Mucosa of rectum (tissue), 2 donors: ENCODE results near the gene MBLAC2.

Source experiments
- H3K27ac ChIP-seq, 2 donors: one replicate each; pipeline ENCODE4 v1.7.0; 2013; ENCODE audit warnings: inconsistent platforms in 2 of 2, low read depth in 2 of 2, low read length in 2 of 2
- H3K27me3 ChIP-seq, 2 donors: one replicate each; pipeline ENCODE4 v1.7.0; 2013; ENCODE audit warnings: low read length in 2 of 2; ENCODE audit not compliant: control insufficient read depth in 2 of 2, insufficient read depth in 2 of 2
- H3K36me3 ChIP-seq, 2 donors: one replicate each; pipeline ENCODE4 v1.7.0; 2013; ENCODE audit warnings: low read length in 2 of 2; ENCODE audit not compliant: control insufficient read depth in 2 of 2, insufficient read depth in 2 of 2
- H3K4me1 ChIP-seq, 2 donors: one replicate each; pipeline ENCODE4 v1.7.0; 2013; ENCODE audit warnings: low read length in 2 of 2, mild to moderate bottlenecking in 1 of 2; ENCODE audit not compliant: control insufficient read depth in 2 of 2, insufficient read depth in 2 of 2
- H3K4me3 ChIP-seq, 2 donors: one replicate each; pipeline ENCODE4 v1.7.0; 2013; ENCODE audit warnings: low read length in 2 of 2
- H3K9ac ChIP-seq, 2 donors: one replicate each; pipeline ENCODE4 v1.7.0; 2013; ENCODE audit warnings: low read length in 2 of 2, low read depth in 1 of 2, mild to moderate bottlenecking in 1 of 2
- H3K9me3 ChIP-seq, 2 donors: one replicate each; pipeline ENCODE4 v1.7.0; 2013; ENCODE audit warnings: low read length in 2 of 2; ENCODE audit not compliant: control insufficient read depth in 2 of 2
- donor health status: healthy.
- donor health status: Normal muscosa, but diverticular disease.

Gene MBLAC2

GRCh38 chr5:90410178-90410762, 64.3 kb downstream of the MBLAC2 start:
- Histone ChIP-seq H3K9ac (peak overlapping the region; percentile 94 to 99), H3K4me1 (peaks cover 10 to 13% of the 10 kb centered on the region in 2 donors), H3K4me3 (peak overlapping the region; percentile 97 to 100), H3K27ac (peak overlapping the region; percentile 94 to 96), H3K9me3 (no peaks in the 10 kb centered on the region), H3K27me3 (no peaks in the 10 kb centered on the region), H3K36me3 (no peaks in the 10 kb centered on the region)

GRCh38 chr5:90409318-90410177, 65.0 kb downstream of the MBLAC2 start, which contains the start of gene CETN3:
TSS of gene CETN3 (minus strand) at chr5:90409756. CDS start at chr5:90409661, 95 bp downstream.
- Histone ChIP-seq H3K4me1 (peaks cover 10 to 13% of the 10 kb centered on the region in 2 donors), H3K4me3 (peak within 1 kb of the TSS; percentile 97 to 100), H3K27me3 (no peaks in the 10 kb centered on the region)

GRCh38 chr5:90408571-90409317, 65.8 kb downstream of the MBLAC2 start:
- no peaks in the 10 kb centered on the region for H3K9me3 ChIP-seq
- peak overlapping the region; percentile 94 to 99 for H3K9ac ChIP-seq
- H3K4me1 ChIP-seq = peaks cover 10 to 13% of the 10 kb centered on the region in 2 donors
- no peaks in the 10 kb centered on the region for H3K27me3 ChIP-seq
- peak overlapping the region; percentile 91 to 99 for H3K4me3 ChIP-seq
- peak overlapping the region; percentile 96 to 99 for H3K27ac ChIP-seq
- H3K36me3 ChIP-seq = peaks cover 4 to 7% of the 10 kb centered on the region in 2 donors

More at GRCh38 chr5:90409318-90410177, 65.0 kb downstream of the MBLAC2 start, which contains the start of gene CETN3:
- H3K9ac ChIP-seq = peak within 1 kb of the TSS; percentile 94 to 99
- H3K36me3 ChIP-seq = peaks cover 2 to 4% of the 10 kb centered on the region in 2 donors
- H3K9me3 ChIP-seq = no peaks in the 10 kb centered on the region
- H3K27ac ChIP-seq = peak within 1 kb of the TSS; percentile 96 to 99
